GM12878 (cell line): ENCODE results near the gene STYXL1. TPM values are rescaled to one million over a fixed set of nuclear protein-coding genes. Genes with fewer than 3 reads are reported as not detected.
"Not testable (repeated sequence)": the region's sequence is repeated elsewhere in the genome, so short reads cannot be mapped to it uniquely, and the experiment has no call there.

Experiments
- ATAC-seq: fragments of 200-7000 bp; cut with Tn5 transposase; 3 replicates; pipeline ENCODE4 v1.9.1; 2020; ENCODE audit warnings: mild to moderate bottlenecking, moderate library complexity
- BruUV-seq: library from RNA; stranded (reverse); fragments of 400-500 nt; replicated peaks from 2 replicates; lab custom pipeline; 2021; lab: Mats Ljungman, UMichigan
- CTCF ChIA-PET: fragments of 300-600 bp; sonication (Branson Sonifier 250); formaldehyde crosslinking; extraction: SDS; loops from one replicate; lab custom pipeline; 2021; ENCODE audit warnings: inconsistent platforms; lab: Yijun Ruan, JAX
- POLR2A ChIA-PET: fragments of 350-600 bp; formaldehyde crosslinking; extraction: SDS; loops from one replicate; lab custom pipeline; 2021; ENCODE audit warnings: inconsistent platforms; lab: Charles Lee
- RAD21 ChIA-PET: fragments of 300-600 bp; sonication (Branson Sonifier 250); formaldehyde crosslinking; loops from one replicate; lab custom pipeline; 2023; ENCODE audit warnings: antibody characterized with exemption; ENCODE audit not compliant: unreplicated experiment; lab: Charles Lee
- SMC1A ChIA-PET: fragments of 300-600 bp; sonication (Branson Sonifier 250); formaldehyde crosslinking; loops from one replicate; lab custom pipeline; 2023; ENCODE audit not compliant: unreplicated experiment, uncharacterized antibody; lab: Charles Lee
- DNase-seq: peaks from one replicate; pipeline ENCODE4 v3.0.0-alpha.2; 2011; ENCODE audit warnings: low read depth, low spot score
- FAIRE-seq: peaks from 3 replicates; lab custom pipeline; 2011; peaks lifted over from hg19 to GRCh38; lab: Jason Lieb, UNC
- H2AFZ ChIP-seq: 2 replicates; pipeline ENCODE4 v1.6.0; 2011; ENCODE audit warnings: low read depth, low read length, control low read depth; ENCODE audit not compliant: control insufficient read depth
- H3K27ac ChIP-seq: 2 replicates; pipeline ENCODE4 v1.5.1; 2011; ENCODE audit warnings: control low read depth; ENCODE audit not compliant: control insufficient read depth, insufficient read depth
- H3K27me3 ChIP-seq, 2 experiments: replicated peaks in 1 of 2; 2 replicates each; pipeline versions ENCODE4 v1.6.0 to v1.6.1; 2011; ENCODE audit warnings: low read length in 1 of 2; ENCODE audit not compliant: control insufficient read depth in 2 of 2, insufficient read depth in 2 of 2
- H3K36me3 ChIP-seq, 2 experiments: 2 replicates each; pipeline ENCODE4 v1.5.1; 2011; ENCODE audit warnings: low read length in 1 of 2; ENCODE audit not compliant: control insufficient read depth in 2 of 2, insufficient read depth in 2 of 2
- H3K4me1 ChIP-seq: 2 replicates; pipeline ENCODE4 v1.6.1; 2011; ENCODE audit warnings: mild to moderate bottlenecking, low read length, moderate library complexity, mixed read lengths; ENCODE audit not compliant: control insufficient read depth, insufficient read depth
- H3K4me2 ChIP-seq: 2 replicates; pipeline ENCODE4 v1.6.0; 2011; ENCODE audit warnings: control low read depth; ENCODE audit not compliant: control insufficient read depth, insufficient read depth
- H3K4me3 ChIP-seq: fragments of 200-600 bp; sonication (generic); 2 replicates; pipeline ENCODE4 v1.5.1; 2016
- H3K79me2 ChIP-seq: 2 replicates; pipeline ENCODE4 v1.6.0; 2011; ENCODE audit warnings: low read length; ENCODE audit not compliant: control insufficient read depth, insufficient read depth
- H3K9ac ChIP-seq: 2 replicates; pipeline ENCODE4 v1.8.0; 2011; ENCODE audit warnings: low read length, control low read depth, mixed read lengths; ENCODE audit not compliant: control insufficient read depth, insufficient read depth
- H3K9me3 ChIP-seq: replicated peaks from 3 replicates; pipeline ENCODE4 v1.5.1; 2011; ENCODE audit warnings: mild to moderate bottlenecking, low read length; ENCODE audit not compliant: control insufficient read depth, insufficient read depth
- H4K20me1 ChIP-seq: 2 replicates; pipeline ENCODE4 v1.6.0; 2011; ENCODE audit not compliant: control insufficient read depth, insufficient read depth
- ESRRA ChIP-seq: IDR thresholded peaks from 2 replicates; pipeline ENCODE4 v1.6.1; 2012; ENCODE audit warnings: mild to moderate bottlenecking, low read length, improper control_type of control experiment
- HCFC1 ChIP-seq: fragments of 150-350 bp; IDR thresholded peaks from 2 replicates; pipeline ENCODE4 v1.6.1; 2014; ENCODE audit warnings: low read length
- KDM1A ChIP-seq: fragments of 200-600 bp; sonication (generic); IDR thresholded peaks from 2 replicates; pipeline ENCODE4 v1.6.1; 2016; ENCODE audit warnings: borderline replicate concordance
- NR2F1 ChIP-seq: fragments of 450-650 bp; conservative IDR thresholded peaks from 2 replicates; pipeline ENCODE4 v1.6.1; 2017; ENCODE audit warnings: mild to moderate bottlenecking
- SMC3 ChIP-seq: IDR thresholded peaks from 2 replicates; pipeline ENCODE4 v1.6.1; 2011; ENCODE audit warnings: low read length, improper control_type of control experiment, borderline replicate concordance
- ZNF274 ChIP-seq: IDR thresholded peaks from one replicate; pipeline ENCODE4 v1.8.0; 2011; ENCODE audit not compliant: insufficient read length, insufficient read depth
- ZZZ3 ChIP-seq: IDR thresholded peaks from 2 replicates; pipeline ENCODE4 v1.6.1; 2011; ENCODE audit warnings: low read depth; ENCODE audit not compliant: control insufficient read depth, insufficient read length
- WGBS: methylation state at CpG from one replicate; pipeline ENCODE4 v1.1.6; 2016; ENCODE audit warnings: low lambda C conversion rate; ENCODE audit not compliant: insufficient replicate concordance, insufficient coverage; ENCODE audit errors: missing lambda C conversion rate; 5-methylcytosine and 5-hydroxymethylcytosine counted together
- in situ Hi-C: fragments of 300-500 bp; cut with MboI; formaldehyde crosslinking; loops from 9 replicates; pipeline ENCODE4 v1.14.3; 2018; ENCODE audit warnings: mixed read lengths
- intact Hi-C: fragments of 100-400 bp; cut with micrococcal nuclease; formaldehyde crosslinking; loops from one replicate; pipeline ENCODE4 v1.14.2; 2022; ENCODE audit not compliant: unreplicated experiment
- polyA plus RNA-seq, 11 experiments: library from polyadenylated mRNA; depleted of rRNA in 4 of 11; unstranded in 6 of 11; stranded (reverse) in 5 of 11; fragments of >200 nt; fragmentation: Nextera tagmentation in 4 of 11; fragmentation: Illumina TruSeq in 1 of 11; extraction: Ambion mirVana in 4 of 11; extraction: Trizol in 1 of 11; gene quantifications; 1 replicate in 1 of 11; 2 replicates in 10 of 11; pipeline versions ENCODE4 v1.2.1 to v1.2.3, GENCODE V29; 2011 to 2016; ENCODE audit warnings: inconsistent platforms in 2 of 11, missing spikeins in 2 of 11, low read depth in 1 of 11
- total RNA-seq, 4 experiments: library from RNA; depleted of rRNA in 3 of 4; stranded (reverse); fragments of >200 nt in 3 of 4; fragmentation: Illumina TruSeq in 1 of 4; extraction: Trizol in 1 of 4; gene quantifications; 2 replicates each; pipeline versions ENCODE4 v1.2.1 to v1.2.3, GENCODE V29; 2013 to 2021
- TF ChIP-seq, protein P1 (sequence below): fragments of 450-650 bp; IDR thresholded peaks from 2 replicates; pipeline ENCODE4 v1.6.1; 2014; ENCODE audit warnings: mild to moderate bottlenecking
- TF ChIP-seq, protein P2 (sequence below): fragments of 450-650 bp; IDR thresholded peaks from 2 replicates; pipeline ENCODE4 v1.6.1; 2016; ENCODE audit warnings: mild to moderate bottlenecking
- TF ChIP-seq, protein P3 (sequence below): IDR thresholded peaks from 2 replicates; pipeline ENCODE4 v1.6.1; 2011; ENCODE audit warnings: mild to moderate bottlenecking, low read depth, low read length, moderate library complexity; ENCODE audit not compliant: insufficient replicate concordance
- TF ChIP-seq, protein P4 (sequence below): IDR thresholded peaks from 2 replicates; pipeline ENCODE4 v1.6.1; 2012; ENCODE audit warnings: improper control_type of control experiment, low read depth, low read length; ENCODE audit not compliant: insufficient replicate concordance

Gene STYXL1
- total and polyA plus RNA-seq, 10 of the 15 experiments (the other 5 are each of a cell fraction or from before 2014, with no cell fraction given): 18.4 to 65.9 (median 40.7) TPM

DNA sequence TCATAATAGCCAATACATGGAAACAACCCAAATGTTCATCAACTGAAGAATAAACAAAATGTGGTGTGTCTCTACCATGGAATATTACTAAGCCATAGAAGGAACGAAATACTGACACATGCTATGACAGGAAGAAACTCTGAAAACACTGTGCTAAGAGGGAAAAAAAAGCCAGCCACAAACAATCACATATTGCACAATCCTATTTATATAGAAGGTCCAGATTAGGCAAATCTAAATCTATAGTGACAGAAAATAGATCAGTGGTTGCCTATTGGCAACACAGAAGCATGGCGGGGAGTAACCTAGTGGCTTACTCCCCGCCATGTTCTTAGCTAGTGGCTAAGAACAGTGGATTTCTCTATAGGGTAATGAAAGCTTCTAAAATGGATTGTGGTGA lies 48.1 kb upstream of the STYXL1 start (continued):
- TF ChIP-seq, protein P1, sequence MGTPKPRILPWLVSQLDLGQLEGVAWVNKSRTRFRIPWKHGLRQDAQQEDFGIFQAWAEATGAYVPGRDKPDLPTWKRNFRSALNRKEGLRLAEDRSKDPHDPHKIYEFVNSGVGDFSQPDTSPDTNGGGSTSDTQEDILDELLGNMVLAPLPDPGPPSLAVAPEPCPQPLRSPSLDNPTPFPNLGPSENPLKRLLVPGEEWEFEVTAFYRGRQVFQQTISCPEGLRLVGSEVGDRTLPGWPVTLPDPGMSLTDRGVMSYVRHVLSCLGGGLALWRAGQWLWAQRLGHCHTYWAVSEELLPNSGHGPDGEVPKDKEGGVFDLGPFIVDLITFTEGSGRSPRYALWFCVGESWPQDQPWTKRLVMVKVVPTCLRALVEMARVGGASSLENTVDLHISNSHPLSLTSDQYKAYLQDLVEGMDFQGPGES: no peak
- TF ChIP-seq, protein P2, sequence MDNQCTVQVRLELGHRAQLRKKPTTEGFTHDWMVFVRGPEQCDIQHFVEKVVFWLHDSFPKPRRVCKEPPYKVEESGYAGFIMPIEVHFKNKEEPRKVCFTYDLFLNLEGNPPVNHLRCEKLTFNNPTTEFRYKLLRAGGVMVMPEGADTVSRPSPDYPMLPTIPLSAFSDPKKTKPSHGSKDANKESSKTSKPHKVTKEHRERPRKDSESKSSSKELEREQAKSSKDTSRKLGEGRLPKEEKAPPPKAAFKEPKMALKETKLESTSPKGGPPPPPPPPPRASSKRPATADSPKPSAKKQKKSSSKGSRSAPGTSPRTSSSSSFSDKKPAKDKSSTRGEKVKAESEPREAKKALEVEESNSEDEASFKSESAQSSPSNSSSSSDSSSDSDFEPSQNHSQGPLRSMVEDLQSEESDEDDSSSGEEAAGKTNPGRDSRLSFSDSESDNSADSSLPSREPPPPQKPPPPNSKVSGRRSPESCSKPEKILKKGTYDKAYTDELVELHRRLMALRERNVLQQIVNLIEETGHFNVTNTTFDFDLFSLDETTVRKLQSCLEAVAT: no peak
- no peak for TF ChIP-seq ESRRA
- TF ChIP-seq KDM1A: no peak
- TF ChIP-seq ZNF274: no peak
- no peak for TF ChIP-seq HCFC1
- TF ChIP-seq, protein P3, sequence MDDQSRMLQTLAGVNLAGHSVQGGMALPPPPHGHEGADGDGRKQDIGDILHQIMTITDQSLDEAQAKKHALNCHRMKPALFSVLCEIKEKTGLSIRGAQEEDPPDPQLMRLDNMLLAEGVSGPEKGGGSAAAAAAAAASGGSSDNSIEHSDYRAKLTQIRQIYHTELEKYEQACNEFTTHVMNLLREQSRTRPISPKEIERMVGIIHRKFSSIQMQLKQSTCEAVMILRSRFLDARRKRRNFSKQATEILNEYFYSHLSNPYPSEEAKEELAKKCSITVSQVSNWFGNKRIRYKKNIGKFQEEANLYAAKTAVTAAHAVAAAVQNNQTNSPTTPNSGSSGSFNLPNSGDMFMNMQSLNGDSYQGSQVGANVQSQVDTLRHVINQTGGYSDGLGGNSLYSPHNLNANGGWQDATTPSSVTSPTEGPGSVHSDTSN: no peak
- TF ChIP-seq NR2F1: no peak
- TF ChIP-seq, protein P4, sequence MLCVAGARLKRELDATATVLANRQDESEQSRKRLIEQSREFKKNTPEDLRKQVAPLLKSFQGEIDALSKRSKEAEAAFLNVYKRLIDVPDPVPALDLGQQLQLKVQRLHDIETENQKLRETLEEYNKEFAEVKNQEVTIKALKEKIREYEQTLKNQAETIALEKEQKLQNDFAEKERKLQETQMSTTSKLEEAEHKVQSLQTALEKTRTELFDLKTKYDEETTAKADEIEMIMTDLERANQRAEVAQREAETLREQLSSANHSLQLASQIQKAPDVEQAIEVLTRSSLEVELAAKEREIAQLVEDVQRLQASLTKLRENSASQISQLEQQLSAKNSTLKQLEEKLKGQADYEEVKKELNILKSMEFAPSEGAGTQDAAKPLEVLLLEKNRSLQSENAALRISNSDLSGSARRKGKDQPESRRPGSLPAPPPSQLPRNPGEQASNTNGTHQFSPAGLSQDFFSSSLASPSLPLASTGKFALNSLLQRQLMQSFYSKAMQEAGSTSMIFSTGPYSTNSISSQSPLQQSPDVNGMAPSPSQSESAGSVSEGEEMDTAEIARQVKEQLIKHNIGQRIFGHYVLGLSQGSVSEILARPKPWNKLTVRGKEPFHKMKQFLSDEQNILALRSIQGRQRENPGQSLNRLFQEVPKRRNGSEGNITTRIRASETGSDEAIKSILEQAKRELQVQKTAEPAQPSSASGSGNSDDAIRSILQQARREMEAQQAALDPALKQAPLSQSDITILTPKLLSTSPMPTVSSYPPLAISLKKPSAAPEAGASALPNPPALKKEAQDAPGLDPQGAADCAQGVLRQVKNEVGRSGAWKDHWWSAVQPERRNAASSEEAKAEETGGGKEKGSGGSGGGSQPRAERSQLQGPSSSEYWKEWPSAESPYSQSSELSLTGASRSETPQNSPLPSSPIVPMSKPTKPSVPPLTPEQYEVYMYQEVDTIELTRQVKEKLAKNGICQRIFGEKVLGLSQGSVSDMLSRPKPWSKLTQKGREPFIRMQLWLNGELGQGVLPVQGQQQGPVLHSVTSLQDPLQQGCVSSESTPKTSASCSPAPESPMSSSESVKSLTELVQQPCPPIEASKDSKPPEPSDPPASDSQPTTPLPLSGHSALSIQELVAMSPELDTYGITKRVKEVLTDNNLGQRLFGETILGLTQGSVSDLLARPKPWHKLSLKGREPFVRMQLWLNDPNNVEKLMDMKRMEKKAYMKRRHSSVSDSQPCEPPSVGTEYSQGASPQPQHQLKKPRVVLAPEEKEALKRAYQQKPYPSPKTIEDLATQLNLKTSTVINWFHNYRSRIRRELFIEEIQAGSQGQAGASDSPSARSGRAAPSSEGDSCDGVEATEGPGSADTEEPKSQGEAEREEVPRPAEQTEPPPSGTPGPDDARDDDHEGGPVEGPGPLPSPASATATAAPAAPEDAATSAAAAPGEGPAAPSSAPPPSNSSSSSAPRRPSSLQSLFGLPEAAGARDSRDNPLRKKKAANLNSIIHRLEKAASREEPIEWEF: no peak
- no peak for TF ChIP-seq SMC3
- TF ChIP-seq ZZZ3: no peak

DNA sequence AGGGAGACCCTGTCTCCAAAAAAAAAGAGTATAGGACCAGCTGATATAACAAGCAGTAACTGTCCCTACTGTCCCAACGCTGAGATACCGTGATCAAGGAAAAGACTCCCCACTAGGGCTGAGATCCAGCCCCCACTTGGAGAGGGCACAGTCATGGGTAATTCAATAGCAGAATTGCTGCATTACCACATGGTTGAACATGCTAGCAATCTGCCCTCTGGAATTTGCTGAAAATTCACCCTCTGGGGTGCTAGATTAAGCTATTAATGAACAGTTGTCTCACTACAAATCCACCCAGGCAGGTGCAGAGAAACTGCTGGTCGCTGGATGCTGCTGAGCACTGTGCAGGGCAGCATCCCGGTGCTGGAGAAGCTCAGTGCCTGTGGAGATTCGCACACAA lies 46.5 kb upstream of the STYXL1 start:
- H3K27ac ChIP-seq, H3K4me3 ChIP-seq, ATAC-seq, H3K27me3 ChIP-seq, H3K4me1 ChIP-seq, CTCF ChIA-PET, H3K36me3 ChIP-seq, H3K9me3 ChIP-seq, H2AFZ ChIP-seq, FAIRE-seq, H3K4me2 ChIP-seq, H4K20me1 ChIP-seq, DNase-seq, in situ Hi-C loops, SMC1A ChIA-PET, H3K9ac ChIP-seq, H3K79me2 ChIP-seq, BruUV-seq, RAD21 ChIA-PET: not testable (repeated sequence)
- intact Hi-C loops: loop anchor here (5.0 kb wide), 1 partner anchor 48 kb away; no protein-coding TSS in a partner anchor
- POLR2A ChIA-PET: interaction anchor here (0.6 kb wide), 1 partner anchor 327 kb away, joined by 3 read pairs; no protein-coding TSS in a partner anchor
- WGBS: 43% methylated on average over 5 of the region's 5 CpGs
